H9 (cell line): ENCODE results near the gene PMEL. TPM values are rescaled to one million over a fixed set of nuclear protein-coding genes. Genes with fewer than 3 reads are reported as not detected.

Source experiments
- DNase-seq: peaks from one replicate; pipeline ENCODE4 v3.0.0-alpha.2; 2017
- H2AFZ ChIP-seq: one replicate; pipeline ENCODE4 v1.6.1; 2013; ENCODE audit warnings: mild to moderate bottlenecking, low read length, control low read depth, moderate library complexity
- H2AK5ac ChIP-seq: 2 replicates; pipeline ENCODE4 v1.6.1; 2013; ENCODE audit warnings: low read length, control low read depth, mixed read lengths; ENCODE audit not compliant: insufficient read length
- H2BK120ac ChIP-seq: one replicate; pipeline ENCODE4 v1.6.1; 2013; ENCODE audit warnings: low read depth, mild to moderate bottlenecking, low read length, control low read depth, inconsistent platforms; ENCODE audit not compliant: poor library complexity, severe bottlenecking
- H2BK12ac ChIP-seq: 2 replicates; pipeline ENCODE4 v1.6.1; 2013; ENCODE audit warnings: low read length, control low read depth, mixed read lengths, low read depth; ENCODE audit not compliant: insufficient read length
- H2BK15ac ChIP-seq: 2 replicates; pipeline ENCODE4 v1.6.1; 2013; ENCODE audit warnings: low read depth, low read length, control low read depth
- H2BK20ac ChIP-seq: one replicate; pipeline ENCODE4 v1.6.1; 2013; ENCODE audit warnings: low read depth, mild to moderate bottlenecking, low read length, control low read depth, inconsistent platforms; ENCODE audit not compliant: poor library complexity, severe bottlenecking
- H2BK5ac ChIP-seq: 2 replicates; pipeline ENCODE4 v1.6.1; 2013; ENCODE audit warnings: low read length, control low read depth, mixed read lengths; ENCODE audit not compliant: insufficient read length
- H3K14ac ChIP-seq: 2 replicates; pipeline ENCODE4 v1.6.1; 2013; ENCODE audit warnings: low read length, control low read depth; ENCODE audit not compliant: insufficient read depth
- H3K18ac ChIP-seq: 2 replicates; pipeline ENCODE4 v1.6.1; 2013; ENCODE audit warnings: low read depth, mild to moderate bottlenecking, mixed read lengths, low read length, control low read depth; ENCODE audit not compliant: insufficient read length
- H3K23ac ChIP-seq: 2 replicates; pipeline ENCODE4 v1.6.1; 2013; ENCODE audit warnings: low read length, control low read depth, mixed read lengths, low read depth; ENCODE audit not compliant: insufficient read length
- H3K23me2 ChIP-seq: 2 replicates; pipeline ENCODE4 v1.6.1; 2013; ENCODE audit warnings: low read depth, mild to moderate bottlenecking, mixed read lengths, low read length, control low read depth; ENCODE audit not compliant: insufficient read length, poor library complexity, severe bottlenecking
- H3K27ac ChIP-seq: 2 replicates; pipeline ENCODE4 v1.5.1; 2013; ENCODE audit warnings: low read length, control low read depth, mixed read lengths, low read depth; ENCODE audit not compliant: insufficient read length
- H3K27me3 ChIP-seq: 2 replicates; pipeline ENCODE4 v1.6.1; 2013; ENCODE audit warnings: low read length, control low read depth, inconsistent platforms; ENCODE audit not compliant: insufficient read depth
- H3K4ac ChIP-seq: 2 replicates; pipeline ENCODE4 v1.6.1; 2013; ENCODE audit warnings: low read depth, mild to moderate bottlenecking, control low read depth, inconsistent platforms, low read length, moderate library complexity
- H3K4me1 ChIP-seq: 2 replicates; pipeline ENCODE4 v1.6.1; 2013; ENCODE audit warnings: low read length, control low read depth, inconsistent platforms; ENCODE audit not compliant: insufficient read depth
- H3K4me2 ChIP-seq: 2 replicates; pipeline ENCODE4 v1.6.1; 2013; ENCODE audit warnings: low read length, control low read depth, mixed read lengths; ENCODE audit not compliant: insufficient read length, insufficient read depth
- H3K56ac ChIP-seq: 2 replicates; pipeline ENCODE4 v1.6.1; 2013; ENCODE audit warnings: low read depth, mild to moderate bottlenecking, mixed read lengths, low read length, control low read depth; ENCODE audit not compliant: insufficient read length
- H3K79me1 ChIP-seq: 2 replicates; pipeline ENCODE4 v1.6.1; 2013; ENCODE audit warnings: low read depth, mild to moderate bottlenecking, moderate library complexity, low read length, control low read depth, inconsistent platforms; ENCODE audit not compliant: insufficient read depth, poor library complexity, severe bottlenecking
- H3K79me2 ChIP-seq: 2 replicates; pipeline ENCODE4 v1.6.1; 2013; ENCODE audit warnings: low read length, control low read depth, inconsistent platforms; ENCODE audit not compliant: insufficient read depth
- H3K9ac ChIP-seq: 2 replicates; pipeline ENCODE4 v1.6.1; 2013; ENCODE audit warnings: low read length, control low read depth, mixed read lengths; ENCODE audit not compliant: insufficient read length; ENCODE audit errors: extremely low read depth
- H3K9me3 ChIP-seq: one replicate; pipeline ENCODE4 v1.6.1; 2013; ENCODE audit warnings: low read depth, low read length, inconsistent platforms; ENCODE audit not compliant: control insufficient read depth
- H3T11ph ChIP-seq: one replicate; pipeline ENCODE4 v1.6.1; 2013; ENCODE audit warnings: mild to moderate bottlenecking, low read length, control low read depth, inconsistent platforms
- H4K20me1 ChIP-seq: one replicate; pipeline ENCODE4 v1.6.1; 2013; ENCODE audit not compliant: control insufficient read depth, insufficient read length, insufficient read depth
- H4K5ac ChIP-seq: 2 replicates; pipeline ENCODE4 v1.6.1; 2013; ENCODE audit warnings: low read depth, mild to moderate bottlenecking, mixed read lengths, low read length, control low read depth; ENCODE audit not compliant: insufficient read length
- H4K8ac ChIP-seq: replicated peaks from 2 replicates; pipeline ENCODE4 v1.6.1; 2013; ENCODE audit warnings: low read length, control low read depth, mixed read lengths, low read depth; ENCODE audit not compliant: insufficient read length
- H4K91ac ChIP-seq: 2 replicates; pipeline ENCODE4 v1.6.1; 2013; ENCODE audit warnings: low read depth, mild to moderate bottlenecking, moderate library complexity, mixed read lengths, low read length, control low read depth; ENCODE audit not compliant: insufficient read length
- H3K27ac Mint-ChIP-seq, 3 experiments: 2 replicates in 2 of 3; 3 replicates in 1 of 3; pipeline ENCODE4 v1.8.0; 2020 to 2021; ENCODE audit warnings: mixed read lengths in 3 of 3, mild to moderate bottlenecking in 1 of 3, moderate library complexity in 1 of 3
- H3K27me3 Mint-ChIP-seq: 2 replicates; pipeline ENCODE4 v1.8.0; 2021; ENCODE audit warnings: low read depth, mild to moderate bottlenecking, moderate library complexity, mixed read lengths
- H3K36me3 Mint-ChIP-seq, 3 experiments: 2 replicates in 2 of 3; 3 replicates in 1 of 3; pipeline ENCODE4 v1.8.0; 2020 to 2021; ENCODE audit warnings: low read depth in 3 of 3, mixed read lengths in 3 of 3; ENCODE audit not compliant: insufficient read depth in 1 of 3
- H3K4me1 Mint-ChIP-seq, 2 experiments: 2 replicates each; pipeline ENCODE4 v1.8.0; 2020; ENCODE audit warnings: mixed read lengths in 2 of 2
- H3K4me3 Mint-ChIP-seq, 2 experiments: 2 replicates in 1 of 2; 3 replicates in 1 of 2; pipeline ENCODE4 v1.8.0; 2020 to 2021; ENCODE audit warnings: mild to moderate bottlenecking in 2 of 2, mixed read lengths in 2 of 2, moderate library complexity in 1 of 2
- H3K9me3 Mint-ChIP-seq, 2 experiments: 2 replicates in 1 of 2; 3 replicates in 1 of 2; pipeline ENCODE4 v1.8.0; 2020; ENCODE audit warnings: mild to moderate bottlenecking in 2 of 2, mixed read lengths in 2 of 2, moderate library complexity in 1 of 2
- CTCF ChIP-seq: fragments of 200-600 bp; sonication (generic); conservative IDR thresholded peaks from 3 replicates; pipeline ENCODE4 v1.8.0; 2021; ENCODE audit warnings: antibody characterized with exemption, mild to moderate bottlenecking
- WGBS: extraction: QIAGEN DNeasy Blood & Tissue Kit; methylation state at CpG from one replicate; pipeline ENCODE4 v1.1.7; 2013; ENCODE audit warnings: missing lambda C conversion rate, low lambda C conversion rate, mixed read lengths; ENCODE audit not compliant: insufficient read length; ENCODE audit errors: extremely low coverage; 5-methylcytosine and 5-hydroxymethylcytosine counted together
- total RNA-seq: library from RNA; stranded (reverse); gene quantifications from 2 replicates; pipeline ENCODE4 v1.2.1, GENCODE V29; 2021

The PMEL gene
- total RNA-seq, 1 experiment from 2014 or later: 72.6 TPM

GRCh38 chr12:55983232-55983842 lies 17.5 kb upstream of the PMEL start:
- no peak overlapping the region for H3K4ac ChIP-seq
- TF ChIP-seq CTCF: no peak
- no peak overlapping the region for H3K27ac ChIP-seq
- no peaks in the 10 kb centered on the region for H3K9me3 ChIP-seq
- no peak overlapping the region for H4K8ac ChIP-seq
- no peak overlapping the region for H3K9ac ChIP-seq
- no peak for DNase-seq
- Mint-ChIP-seq H3K27me3 (no peaks in the 10 kb centered on the region), H3K9me3 (no peaks in the 10 kb centered on the region; a peak in 1 of 5 replicates), H3K4me3 (no peak overlapping the region), H3K4me1 (no peaks in the 10 kb centered on the region), H3K36me3 (peaks cover 14 to 65% (median 57%) of the 10 kb centered on the region in 3 experiments; a peak in 6 of 7 replicates), H3K27ac (peak overlapping the region; percentile 39 to 76 (median 52); a peak in 2 of 7 replicates)
- no peak overlapping the region for H3K18ac ChIP-seq
- H2BK20ac ChIP-seq: no peak overlapping the region
- no peak overlapping the region for H2BK15ac ChIP-seq
- no peak overlapping the region for H2AK5ac ChIP-seq
- H3K79me1 ChIP-seq: no peaks in the 10 kb centered on the region
- no peak overlapping the region for H2BK5ac ChIP-seq
- no peaks in the 10 kb centered on the region for H4K20me1 ChIP-seq
- H3K23me2 ChIP-seq: no peaks in the 10 kb centered on the region
- no peaks in the 10 kb centered on the region for H3K4me1 ChIP-seq
- H3K27me3 ChIP-seq: no peaks in the 10 kb centered on the region
- no peak overlapping the region for H3K23ac ChIP-seq
- no peak overlapping the region for H4K5ac ChIP-seq
- no peak overlapping the region for H3K56ac ChIP-seq
- no peak overlapping the region for H2BK12ac ChIP-seq
- H3K4me2 ChIP-seq: no peak overlapping the region
- no peak overlapping the region for H2AFZ ChIP-seq
- H2BK120ac ChIP-seq: no peak overlapping the region
- H3K79me2 ChIP-seq: no peaks in the 10 kb centered on the region
- no CpG with 5 or more reads among the region's 4 CpGs for WGBS
- no peak overlapping the region for H4K91ac ChIP-seq
- no peak overlapping the region for H3K14ac ChIP-seq
- H3T11ph ChIP-seq: no peak overlapping the region
